ENCODE results near the gene GAD2. TPM values are rescaled to one million over a fixed set of nuclear protein-coding genes. Genes with fewer than 3 reads are reported as not detected.

Gene GAD2
- total RNA-seq: not detected

DNA sequence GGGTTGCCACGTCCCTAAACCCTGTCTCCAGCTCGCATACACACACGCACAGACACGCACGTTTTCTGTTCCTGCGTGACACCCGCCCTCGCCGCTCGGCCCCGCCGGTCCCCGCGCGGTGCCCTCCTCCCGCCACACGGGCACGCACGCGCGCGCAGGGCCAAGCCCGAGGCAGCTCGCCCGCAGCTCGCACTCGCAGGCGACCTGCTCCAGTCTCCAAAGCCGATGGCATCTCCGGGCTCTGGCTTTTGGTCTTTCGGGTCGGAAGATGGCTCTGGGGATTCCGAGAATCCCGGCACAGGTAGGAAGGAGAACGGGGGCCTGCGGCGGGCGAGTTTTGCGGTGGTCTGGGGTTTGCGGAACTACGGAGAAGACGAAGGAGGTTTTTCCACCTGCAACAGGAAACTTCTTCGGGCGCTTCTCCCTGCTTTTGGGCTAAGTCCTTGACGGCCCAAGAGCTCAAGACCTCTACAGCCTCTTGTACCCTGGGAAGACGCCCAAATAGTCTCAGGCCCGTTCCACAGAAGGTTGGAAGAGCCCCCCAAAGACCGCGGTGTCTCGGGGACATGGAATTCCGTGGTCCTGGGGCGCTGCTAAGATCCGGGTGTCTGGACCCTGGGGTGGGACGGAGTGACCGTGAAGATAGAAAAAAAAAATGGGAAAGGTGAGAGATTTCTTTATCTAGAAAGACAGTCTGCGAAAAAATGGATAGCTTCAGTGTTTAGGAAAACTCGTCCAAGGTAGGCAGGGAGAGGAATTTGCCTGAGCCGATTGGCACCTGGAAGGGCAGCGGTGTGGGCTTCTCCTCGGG, at the start of gene GAD2:
Gene GAD2, plus strand, starts transcription at position 190 of the 811 bp plus-strand sequence. Its CDS starts 36 bp downstream, at position 226.
- Histone ChIP-seq H3K4me3 (peak within 1 kb of the TSS in 1 of 4 donors; percentile 26), H3K27ac (no peak within 1 kb of the TSS), H3K9me3 (no peaks in the 10 kb centered on the region), H3K36me3 (no peaks in the 10 kb centered on the region), H3K27me3 (peaks cover 0 to 99% of the 10 kb centered on the region in 2 donors), H3K4me1 (peaks cover 0 to 41% (median 7%) of the 10 kb centered on the region in 4 donors)
- no peak for TF ChIP-seq EP300 (IDR thresholded peaks at IDR 0.05)
- TF ChIP-seq, protein P1, sequence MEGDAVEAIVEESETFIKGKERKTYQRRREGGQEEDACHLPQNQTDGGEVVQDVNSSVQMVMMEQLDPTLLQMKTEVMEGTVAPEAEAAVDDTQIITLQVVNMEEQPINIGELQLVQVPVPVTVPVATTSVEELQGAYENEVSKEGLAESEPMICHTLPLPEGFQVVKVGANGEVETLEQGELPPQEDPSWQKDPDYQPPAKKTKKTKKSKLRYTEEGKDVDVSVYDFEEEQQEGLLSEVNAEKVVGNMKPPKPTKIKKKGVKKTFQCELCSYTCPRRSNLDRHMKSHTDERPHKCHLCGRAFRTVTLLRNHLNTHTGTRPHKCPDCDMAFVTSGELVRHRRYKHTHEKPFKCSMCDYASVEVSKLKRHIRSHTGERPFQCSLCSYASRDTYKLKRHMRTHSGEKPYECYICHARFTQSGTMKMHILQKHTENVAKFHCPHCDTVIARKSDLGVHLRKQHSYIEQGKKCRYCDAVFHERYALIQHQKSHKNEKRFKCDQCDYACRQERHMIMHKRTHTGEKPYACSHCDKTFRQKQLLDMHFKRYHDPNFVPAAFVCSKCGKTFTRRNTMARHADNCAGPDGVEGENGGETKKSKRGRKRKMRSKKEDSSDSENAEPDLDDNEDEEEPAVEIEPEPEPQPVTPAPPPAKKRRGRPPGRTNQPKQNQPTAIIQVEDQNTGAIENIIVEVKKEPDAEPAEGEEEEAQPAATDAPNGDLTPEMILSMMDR (IDR thresholded peaks at IDR 0.05): no peak
- TF ChIP-seq POLR2A (IDR thresholded peaks at IDR 0.05): no peak
- no peak for DNase-seq (ENCODE audit: low spot score in 2 of 2)
- 3 to 4% methylated on average over 46 to 60 of the region's 60 CpGs for WGBS, 2 donors

DNA sequence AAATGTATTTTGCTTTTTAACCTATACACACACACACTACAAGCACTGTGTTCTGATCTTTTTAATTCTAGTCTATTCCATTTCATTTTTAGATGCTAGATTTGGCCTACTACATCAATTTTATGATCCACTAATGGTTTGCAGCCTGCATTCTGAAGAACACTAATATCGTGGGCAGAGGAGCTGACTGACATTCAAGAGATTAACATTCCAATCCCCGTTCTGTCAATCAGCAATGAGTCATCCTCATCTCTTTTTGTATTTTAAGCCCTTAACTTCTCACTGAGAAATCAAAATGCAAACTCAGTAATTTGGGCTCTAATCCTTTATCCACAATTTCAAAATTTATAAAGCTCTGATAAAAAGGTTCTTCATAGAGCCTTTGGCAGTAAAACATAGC, 47.1 kb upstream of the GAD2 start:
- Histone ChIP-seq H3K36me3 (no peaks in the 10 kb centered on the region), H3K4me3 (no peak overlapping the region), H3K27ac (no peak overlapping the region), H3K9me3 (no peaks in the 10 kb centered on the region), H3K4me1 (no peaks in the 10 kb centered on the region), H3K27me3 (no peaks in the 10 kb centered on the region)
- WGBS, 2 donors: 17 to 25% methylated on average over 2 of the region's 2 CpGs
- no peak for TF ChIP-seq POLR2A (IDR thresholded peaks at IDR 0.05)
- TF ChIP-seq, protein P1 (IDR thresholded peaks at IDR 0.05): no peak
- no peak for TF ChIP-seq EP300 (IDR thresholded peaks at IDR 0.05)
- no peak for DNase-seq (ENCODE audit: low spot score in 2 of 2)

DNA sequence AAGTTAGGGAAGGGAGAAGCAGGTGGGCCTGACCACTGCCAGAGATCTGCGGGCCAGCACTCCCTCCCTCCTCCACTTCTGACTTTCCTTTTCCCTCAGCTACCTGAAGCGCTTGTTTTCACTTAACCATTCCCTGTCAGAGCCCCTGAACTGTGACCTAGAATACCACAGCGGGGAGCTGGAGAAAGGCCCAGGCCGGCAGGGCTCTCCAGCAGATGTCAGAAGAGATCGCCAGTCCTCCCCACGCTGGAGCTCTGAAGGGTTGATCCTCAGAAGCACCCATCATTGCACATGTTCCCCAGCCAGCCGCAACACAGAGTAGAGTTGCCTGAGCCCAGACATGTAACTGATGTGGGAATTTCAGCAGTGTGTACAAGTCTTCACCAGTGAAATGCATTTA, 44.4 kb upstream of the GAD2 start:
- WGBS, 2 donors: 53 to 61% methylated on average over 7 of the region's 7 CpGs
- Histone ChIP-seq H3K4me3 (no peak overlapping the region), H3K27me3 (no peaks in the 10 kb centered on the region), H3K9me3 (no peaks in the 10 kb centered on the region), H3K36me3 (no peaks in the 10 kb centered on the region), H3K4me1 (no peaks in the 10 kb centered on the region), H3K27ac (no peak overlapping the region)
- no peak for TF ChIP-seq POLR2A (IDR thresholded peaks at IDR 0.05)
- no peak for TF ChIP-seq EP300 (IDR thresholded peaks at IDR 0.05)
- TF ChIP-seq, protein P1 (IDR thresholded peaks at IDR 0.05): no peak
- DNase-seq (ENCODE audit: low spot score in 2 of 2): no peak

DNA sequence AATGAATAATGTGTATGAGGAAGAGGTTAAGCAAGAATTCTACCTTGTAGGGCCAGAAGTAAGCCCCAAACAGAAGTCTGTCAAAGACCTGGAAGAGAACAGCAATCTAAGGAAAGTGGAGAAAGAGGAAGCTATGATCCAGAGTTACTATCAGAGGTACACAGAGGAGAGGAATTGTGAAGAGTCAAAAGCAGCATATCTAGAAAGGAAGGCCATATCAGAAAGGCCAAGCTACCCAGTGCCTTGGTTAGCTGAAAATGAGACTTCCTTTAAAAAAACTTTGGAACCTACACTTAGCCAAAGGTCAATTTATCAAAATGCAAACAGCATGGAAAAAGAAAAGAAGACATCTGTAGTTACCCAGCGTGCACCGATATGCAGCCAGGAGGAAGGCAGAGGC, 42.7 kb upstream of the GAD2 start:
- Histone ChIP-seq H3K4me1 (no peaks in the 10 kb centered on the region), H3K36me3 (no peaks in the 10 kb centered on the region), H3K9me3 (no peaks in the 10 kb centered on the region), H3K27me3 (no peaks in the 10 kb centered on the region), H3K4me3 (no peak overlapping the region), H3K27ac (no peak overlapping the region)
- DNase-seq (ENCODE audit: low spot score in 2 of 2): no peak
- TF ChIP-seq, protein P1 (IDR thresholded peaks at IDR 0.05): no peak
- TF ChIP-seq POLR2A (IDR thresholded peaks at IDR 0.05) (no peak), EP300 (IDR thresholded peaks at IDR 0.05) (no peak)
- WGBS, 2 donors: 35 to 76% methylated on average over 2 of the region's 2 CpGs

DNA sequence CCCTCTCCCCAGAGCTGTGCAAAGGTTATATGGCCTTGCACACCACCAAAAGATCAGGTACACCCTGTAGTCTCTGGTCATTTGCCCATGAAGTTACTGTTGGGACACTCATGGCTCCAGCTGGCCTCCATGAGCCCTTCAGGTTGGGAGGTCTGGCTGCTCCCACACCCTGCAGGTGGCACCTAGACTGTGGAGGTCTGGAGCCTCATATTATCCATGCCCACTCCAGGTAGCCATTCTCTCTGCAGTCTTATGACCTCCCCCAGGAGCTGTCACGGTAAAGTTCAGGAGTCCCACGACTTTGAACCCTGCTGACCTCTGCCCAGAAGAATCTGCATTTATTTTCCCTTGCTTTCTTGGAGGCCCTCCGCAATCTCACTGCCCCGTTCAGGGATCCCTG, 39.2 kb upstream of the GAD2 start:
- Histone ChIP-seq H3K4me1 (no peaks in the 10 kb centered on the region), H3K4me3 (no peak overlapping the region), H3K27ac (no peak overlapping the region), H3K36me3 (no peaks in the 10 kb centered on the region), H3K9me3 (no peaks in the 10 kb centered on the region), H3K27me3 (no peaks in the 10 kb centered on the region)
- 70 to 73% methylated on average over 4 of the region's 4 CpGs for WGBS, 2 donors
- TF ChIP-seq, protein P1 (IDR thresholded peaks at IDR 0.05): no peak
- no peak for TF ChIP-seq EP300 (IDR thresholded peaks at IDR 0.05)
- no peak for TF ChIP-seq POLR2A (IDR thresholded peaks at IDR 0.05)
- no peak for DNase-seq (ENCODE audit: low spot score in 2 of 2)

All from tibial nerve (tissue), 4 donors.